ENCODE measurements around the gene SIRT6. TPM values are rescaled to one million over a fixed set of nuclear protein-coding genes. Genes with fewer than 3 reads are reported as not detected.
"Not testable (repeated sequence)": the region's sequence is repeated elsewhere in the genome, so short reads cannot be mapped to it uniquely, and the experiment has no call there.

SIRT6 gene
- total RNA-seq, 4 donors from 2014 or later, result 15.0 to 29.6 (median 21.0) TPM

- TF ChIP-seq CTCF (IDR thresholded peaks at IDR 0.05), result no peak
- DNase-seq (ENCODE audit: low spot score) (no peak), ATAC-seq (ENCODE audit: low FRiP score) (no peak)
Observed at GRCh38 chr19:4198467-4199126, 16.2 kb upstream of the SIRT6 start.

- TF ChIP-seq CTCF (IDR thresholded peaks at IDR 0.05), result no peak
- ATAC-seq (ENCODE audit: low FRiP score) (no peak), DNase-seq (ENCODE audit: low spot score) (no peak)
Observed at GRCh38 chr19:4197625-4198466, 15.5 kb upstream of the SIRT6 start.

GRCh38 chr19:4197228-4197624, 14.9 kb upstream of the SIRT6 start:
- TF ChIP-seq CTCF (IDR thresholded peaks at IDR 0.05), result no peak
- ATAC-seq (ENCODE audit: low FRiP score) (no peak), DNase-seq (ENCODE audit: low spot score) (no peak)

GRCh38 chr19:4196587-4197148, 14.3 kb upstream of the SIRT6 start:
- ATAC-seq (ENCODE audit: low FRiP score), result no peak
- TF ChIP-seq CTCF (IDR thresholded peaks at IDR 0.05), result no peak
- DNase-seq (ENCODE audit: low spot score), result no peak

- no peak for TF ChIP-seq CTCF (IDR thresholded peaks at IDR 0.05)
- no peak for DNase-seq (ENCODE audit: low spot score)
- ATAC-seq (ENCODE audit: low FRiP score), result no peak
Observed at GRCh38 chr19:4196009-4196408, 13.6 kb upstream of the SIRT6 start.

GRCh38 chr19:4194353-4194752, 12.0 kb upstream of the SIRT6 start:
- DNase-seq (ENCODE audit: low spot score), result no peak
- no peak for TF ChIP-seq CTCF (IDR thresholded peaks at IDR 0.05)
- ATAC-seq (ENCODE audit: low FRiP score), result no peak

- DNase-seq (ENCODE audit: low spot score); ATAC-seq (ENCODE audit: low FRiP score): not testable (repeated sequence)
Observed at GRCh38 chr19:4192537-4192936, 10.2 kb upstream of the SIRT6 start.
